ENCODE measurements around the gene NUP50.

GRCh38 chr22:45228401-45228754, 64.7 kb downstream of the NUP50 start:
- TF ChIP-seq POLR2A (IDR thresholded peaks at IDR 0.05): no peak
- no peak for TF ChIP-seq CTCF (IDR thresholded peaks at IDR 0.05)
